NCI-H526 (cell line): ENCODE results near the gene SMYD3.
"Not testable (repeated sequence)": the region's sequence is repeated elsewhere in the genome, so short reads cannot be mapped to it uniquely, and the experiment has no call there.

Experiments used
- DNase-seq, 2 experiments: peaks; one replicate each; lab custom pipeline; 2025; lab: John Stamatoyannopoulos, UW

SMYD3 gene

GRCh38 chr1:245834002-245834401 is 673.1 kb downstream of the SMYD3 start:
- no peak for DNase-seq

GRCh38 chr1:245832771-245833527 is 674.1 kb downstream of the SMYD3 start:
- DNase-seq = no peak

GRCh38 chr1:245831518-245831917 is 675.6 kb downstream of the SMYD3 start:
- no peak for DNase-seq

DNA sequence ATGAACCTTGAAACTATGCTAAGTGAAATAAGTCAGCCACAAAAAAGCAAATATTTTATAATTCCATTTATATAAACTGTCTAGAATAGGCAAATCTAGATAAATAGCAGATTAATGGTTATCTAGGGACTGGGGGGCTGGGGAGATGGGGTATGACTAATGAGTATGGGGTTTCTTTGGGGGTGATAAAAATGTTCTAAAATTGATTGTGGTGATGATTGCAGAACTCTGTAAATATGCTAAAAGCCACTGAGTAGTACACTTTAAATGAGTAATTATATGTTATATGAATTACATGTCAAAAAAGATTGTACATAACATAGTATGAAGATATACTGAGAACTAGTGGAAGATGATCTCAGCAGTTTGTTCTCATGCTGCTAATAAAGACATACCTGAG is 677.3 kb downstream of the SMYD3 start:
- no peak for DNase-seq

GRCh38 chr1:245829194-245829593 is 677.9 kb downstream of the SMYD3 start:
- DNase-seq = peak in 1 of 2 experiments; percentile 25

DNA sequence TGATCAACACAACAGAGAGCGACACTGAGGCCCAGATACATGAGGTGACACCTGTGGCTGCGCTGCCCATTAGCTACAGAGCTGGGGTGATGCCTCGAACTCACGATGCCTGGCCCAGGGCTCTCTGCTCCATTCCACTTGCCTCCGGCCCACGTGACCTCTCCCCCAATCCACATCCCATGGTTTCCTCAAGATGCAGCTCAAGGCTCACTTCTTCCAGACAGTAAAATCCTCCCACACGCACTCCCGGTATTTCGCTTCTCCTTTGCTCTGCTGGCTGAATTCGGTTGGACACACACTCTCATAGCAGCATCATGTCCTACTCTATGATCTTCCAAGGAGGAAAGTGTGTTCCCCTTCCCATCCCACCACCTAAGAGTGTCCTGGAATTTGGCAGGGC is 679.8 kb downstream of the SMYD3 start:
- no peak for DNase-seq

GRCh38 chr1:245825128-245825901 is 681.8 kb downstream of the SMYD3 start:
- peak in 1 of 2 experiments; percentile 34 for DNase-seq

- no peak for DNase-seq
Measured at GRCh38 chr1:245823408-245824147, 683.5 kb downstream of the SMYD3 start.

GRCh38 chr1:245822996-245823395 is 684.1 kb downstream of the SMYD3 start:
- no peak for DNase-seq

GRCh38 chr1:245818363-245818762 is 688.7 kb downstream of the SMYD3 start:
- DNase-seq = not testable (repeated sequence)

GRCh38 chr1:245816496-245816895 is 690.6 kb downstream of the SMYD3 start:
- DNase-seq = not testable (repeated sequence)

DNA sequence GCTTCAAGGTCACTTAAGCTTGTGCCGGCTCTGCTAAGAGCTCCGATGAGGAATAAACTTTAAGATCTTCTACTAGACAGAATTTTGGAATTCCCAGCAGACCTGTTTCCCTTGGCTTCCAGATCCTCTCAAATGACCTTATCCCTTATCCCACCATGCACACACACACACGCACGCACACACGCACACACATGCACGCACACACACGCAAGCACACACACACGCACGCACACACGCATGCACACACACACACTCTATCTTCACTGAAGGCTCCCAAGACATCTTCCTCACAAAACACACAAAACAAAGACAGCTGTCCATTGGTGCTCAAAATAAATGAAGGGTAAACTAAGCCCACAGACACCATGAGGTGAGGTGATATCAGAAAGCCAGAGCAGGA is 692.4 kb downstream of the SMYD3 start:
- no peak for DNase-seq

DNA sequence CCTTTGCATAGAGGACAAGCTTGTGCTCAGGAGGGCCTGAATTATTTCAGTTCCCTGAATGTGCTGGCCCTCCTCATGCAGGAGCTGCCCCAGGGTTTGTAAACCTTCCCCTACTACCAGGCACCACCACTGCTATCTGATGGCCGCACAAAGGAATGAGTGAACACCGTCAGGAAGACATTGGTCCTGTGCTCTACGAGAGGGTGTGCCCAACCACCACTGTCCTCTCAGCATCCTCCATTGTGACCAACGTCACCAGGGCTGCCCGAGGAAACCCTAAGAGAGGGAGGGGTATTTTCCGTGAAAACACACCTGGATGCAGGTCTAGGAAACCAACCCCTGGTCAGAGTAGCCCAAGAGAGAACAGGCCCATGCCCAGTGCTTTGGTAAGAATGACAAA is 694.8 kb downstream of the SMYD3 start:
- DNase-seq = peak in 1 of 2 experiments; percentile 10

DNA sequence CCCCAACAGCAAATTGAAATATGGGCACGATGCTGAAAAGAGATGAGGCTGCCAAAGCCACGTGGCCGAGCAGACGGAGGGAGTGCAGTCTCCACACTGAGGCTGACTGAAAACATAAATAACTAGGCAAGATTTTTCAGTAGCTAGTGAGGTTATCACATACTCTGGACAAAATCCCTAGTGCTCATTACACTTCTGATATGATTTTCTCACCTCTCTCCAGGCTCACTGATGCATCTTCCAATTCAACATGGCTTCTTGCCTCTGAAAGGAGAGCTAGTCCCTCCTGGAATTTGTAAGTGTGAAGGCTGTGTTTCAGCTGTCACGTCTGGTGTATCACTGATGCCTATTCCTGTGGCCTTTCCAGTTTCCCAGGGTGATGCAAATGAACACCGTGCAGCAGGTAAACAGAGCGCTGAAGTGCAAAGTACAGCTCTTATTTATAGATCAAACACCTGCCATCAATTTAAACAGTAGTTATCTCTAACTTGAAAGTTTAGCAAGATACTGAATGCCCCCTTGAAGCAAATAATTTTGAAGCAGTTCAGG is 696.2 kb downstream of the SMYD3 start:
- peak; percentile 91 to 94 for DNase-seq

- peak in 1 of 2 experiments; percentile 50 for DNase-seq
Measured at GRCh38 chr1:245810181-245810769, 696.8 kb downstream of the SMYD3 start.

GRCh38 chr1:245809361-245809760 is 697.7 kb downstream of the SMYD3 start:
- peak in 1 of 2 experiments; percentile 23 for DNase-seq

DNA sequence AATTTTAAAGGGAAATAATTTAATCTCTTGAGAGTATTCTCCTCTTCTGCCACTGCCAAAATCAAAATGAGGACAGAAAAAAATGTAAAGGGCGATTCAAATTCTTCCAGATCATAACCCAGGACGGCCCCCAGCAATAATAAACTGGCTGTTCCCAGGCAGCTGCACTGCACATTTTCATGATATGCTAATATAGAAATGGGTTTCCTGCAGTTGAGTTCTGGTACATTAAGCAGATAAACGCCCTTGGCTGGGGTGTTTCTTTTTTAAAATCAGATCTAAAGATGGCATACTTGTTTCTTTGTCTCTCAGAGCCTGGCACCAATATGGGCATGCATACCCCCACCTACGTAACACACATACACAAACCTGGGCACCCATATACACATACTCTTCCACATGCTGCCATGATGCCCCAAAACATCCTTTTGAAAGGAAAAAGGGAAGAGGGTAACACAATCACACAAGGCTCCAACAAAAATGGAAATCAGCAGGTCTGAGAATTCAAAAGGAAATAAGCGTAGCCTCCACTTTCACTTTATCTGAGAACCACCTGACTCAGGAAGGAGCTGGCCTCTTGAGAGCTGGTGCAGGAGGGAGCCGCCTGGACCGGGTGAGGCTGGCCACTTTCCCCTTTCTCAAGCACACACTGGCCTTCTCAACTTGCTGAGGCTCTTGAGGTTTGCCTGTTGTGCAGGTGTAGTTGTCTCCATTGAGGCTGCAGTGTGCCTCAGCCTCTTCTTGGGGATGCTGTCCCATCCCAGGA is 698.9 kb downstream of the SMYD3 start:
- peak; percentile 89 to 91 for DNase-seq

DNA sequence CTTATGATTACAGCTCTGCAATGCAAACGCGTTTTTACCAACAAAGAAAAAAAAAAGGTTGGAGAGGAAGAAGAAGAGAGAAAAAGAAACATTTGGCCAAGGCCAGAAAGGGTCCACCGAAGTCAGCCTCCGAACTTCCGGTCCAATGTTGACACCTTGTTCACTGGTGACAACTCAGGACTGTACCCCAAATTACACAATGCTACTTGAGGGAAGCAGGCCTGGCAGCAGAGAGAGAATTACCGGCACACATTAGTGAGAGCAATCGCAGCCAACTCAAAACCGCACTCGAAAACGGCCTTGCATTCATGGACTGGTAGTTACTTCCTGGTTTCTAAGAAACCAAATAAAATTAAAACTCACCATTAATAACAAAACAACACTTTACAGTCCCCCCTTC is 699.8 kb downstream of the SMYD3 start:
- DNase-seq = peak; percentile 59 to 62

DNA sequence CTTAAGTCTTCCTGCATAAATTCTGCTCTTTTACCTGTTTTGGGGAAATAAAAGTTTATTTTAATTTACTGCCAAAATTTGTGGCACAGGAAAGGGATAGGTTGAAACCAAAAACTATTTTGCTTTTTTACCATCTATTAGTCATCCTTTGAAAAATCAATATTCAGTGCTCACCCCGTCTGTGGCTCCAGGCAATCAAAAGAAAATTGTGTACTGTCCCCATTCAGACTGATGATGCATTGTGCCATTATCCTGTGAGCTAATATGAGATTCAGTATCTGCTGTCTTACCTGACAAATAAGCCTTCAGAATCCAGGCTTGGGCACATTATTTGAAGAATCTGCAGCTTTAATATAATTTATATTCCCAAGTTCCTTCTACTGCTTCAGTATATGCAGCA is 701.5 kb downstream of the SMYD3 start:
- no peak for DNase-seq

- no peak for DNase-seq
Measured at GRCh38 chr1:245804696-245805095, 702.4 kb downstream of the SMYD3 start.

DNA sequence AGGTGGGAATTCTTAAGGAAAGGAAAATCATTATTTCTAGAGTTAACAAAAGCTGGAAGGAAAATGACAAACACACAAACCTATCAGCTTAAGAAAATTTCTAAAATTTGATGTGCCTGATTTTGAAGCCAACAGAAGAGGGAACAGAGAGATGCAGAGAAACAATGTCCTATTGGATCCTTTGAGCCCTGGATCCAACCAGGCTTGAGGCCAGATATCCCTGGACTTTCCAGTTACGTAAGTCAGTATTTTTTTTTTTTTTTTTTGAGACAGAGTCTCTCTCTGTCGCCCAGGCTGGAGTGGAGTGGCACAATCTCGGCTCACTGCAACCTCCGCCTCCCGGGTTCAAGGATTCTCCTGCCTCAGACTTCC is 703.4 kb downstream of the SMYD3 start:
- DNase-seq = no peak
